ENCODE data around the gene HDAC2. TPM values are rescaled to one million over a fixed set of nuclear protein-coding genes. Genes with fewer than 3 reads are reported as not detected.
"Not testable (repeated sequence)": the region's sequence is repeated elsewhere in the genome, so short reads cannot be mapped to it uniquely, and the experiment has no call there.

Gene HDAC2
- total RNA-seq, 1 experiment from 2014 or later, result 206 TPM

- Histone ChIP-seq H3K9me3 (ENCODE audit: control insufficient read depth, insufficient read depth, low read depth, low read length) (peaks cover 7% of the 10 kb centered on the region; the same call in 1 of the 2 replicates), H3K27me3 (ENCODE audit: control insufficient read depth, insufficient read depth, low read length) (no peaks in the 10 kb centered on the region), H3K4me1 (ENCODE audit: control insufficient read depth, insufficient read depth, low read length) (no peaks in the 10 kb centered on the region), H3K4me3 (ENCODE audit: low read depth in 2 of 2, low read length in 2 of 2) (no peak overlapping the region), H3K27ac (ENCODE audit: low read length) (no peak overlapping the region), H3K36me3 (ENCODE audit: control insufficient read depth, insufficient read depth, low read length) (peaks cover 4% of the 10 kb centered on the region; the same call in 1 of the 2 replicates)
- ATAC-seq (no peak), DNase-seq (ENCODE audit: low read depth, low spot score) (no peak)
- intact Hi-C loops (cut with micrococcal nuclease; ENCODE audit: unreplicated experiment) (no loop called here), in situ Hi-C loops (cut with HindIII; ENCODE audit: low pct_unique_long_range_greater_than_20kb, low sequenced_read_pairs) (no loop called here)
- TF ChIP-seq SIN3A (IDR thresholded peaks at IDR 0.05; ENCODE audit: borderline replicate concordance, insufficient read depth, low read depth, low read length), result no peak
- no peak for TF ChIP-seq TCF7L2 (IDR thresholded peaks at IDR 0.05; ENCODE audit: low read depth, low read length)
- no peak for TF ChIP-seq REST (IDR thresholded peaks at IDR 0.05; ENCODE audit: insufficient read depth in 1 of 2, low read depth in 2 of 2, low read length in 1 of 2)
- no peak for TF ChIP-seq POLR2AphosphoS5 (IDR thresholded peaks at IDR 0.05; ENCODE audit: low read depth, low read length)
- TF ChIP-seq, protein P1, sequence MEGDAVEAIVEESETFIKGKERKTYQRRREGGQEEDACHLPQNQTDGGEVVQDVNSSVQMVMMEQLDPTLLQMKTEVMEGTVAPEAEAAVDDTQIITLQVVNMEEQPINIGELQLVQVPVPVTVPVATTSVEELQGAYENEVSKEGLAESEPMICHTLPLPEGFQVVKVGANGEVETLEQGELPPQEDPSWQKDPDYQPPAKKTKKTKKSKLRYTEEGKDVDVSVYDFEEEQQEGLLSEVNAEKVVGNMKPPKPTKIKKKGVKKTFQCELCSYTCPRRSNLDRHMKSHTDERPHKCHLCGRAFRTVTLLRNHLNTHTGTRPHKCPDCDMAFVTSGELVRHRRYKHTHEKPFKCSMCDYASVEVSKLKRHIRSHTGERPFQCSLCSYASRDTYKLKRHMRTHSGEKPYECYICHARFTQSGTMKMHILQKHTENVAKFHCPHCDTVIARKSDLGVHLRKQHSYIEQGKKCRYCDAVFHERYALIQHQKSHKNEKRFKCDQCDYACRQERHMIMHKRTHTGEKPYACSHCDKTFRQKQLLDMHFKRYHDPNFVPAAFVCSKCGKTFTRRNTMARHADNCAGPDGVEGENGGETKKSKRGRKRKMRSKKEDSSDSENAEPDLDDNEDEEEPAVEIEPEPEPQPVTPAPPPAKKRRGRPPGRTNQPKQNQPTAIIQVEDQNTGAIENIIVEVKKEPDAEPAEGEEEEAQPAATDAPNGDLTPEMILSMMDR (IDR thresholded peaks at IDR 0.05), result no peak
- POLR2A ChIA-PET, result no interaction called here
- CTCF ChIA-PET, result no interaction called here
- no TSS peak for BruUV-seq (replicated peaks)
Measured at GRCh38 chr6:113934101-113934500, 36.8 kb downstream of the HDAC2 start.

- H3K36me3 ChIP-seq (ENCODE audit: control insufficient read depth, insufficient read depth, low read length); intact Hi-C loops (cut with micrococcal nuclease; ENCODE audit: unreplicated experiment); BruUV-seq (replicated peaks); H3K27me3 ChIP-seq (ENCODE audit: control insufficient read depth, insufficient read depth, low read length); H3K4me1 ChIP-seq (ENCODE audit: control insufficient read depth, insufficient read depth, low read length); CTCF ChIA-PET; POLR2A ChIA-PET; in situ Hi-C loops (cut with HindIII; ENCODE audit: low pct_unique_long_range_greater_than_20kb, low sequenced_read_pairs); ATAC-seq; H3K4me3 ChIP-seq (ENCODE audit: low read depth in 2 of 2, low read length in 2 of 2); H3K27ac ChIP-seq (ENCODE audit: low read length); DNase-seq (ENCODE audit: low read depth, low spot score); H3K9me3 ChIP-seq (ENCODE audit: control insufficient read depth, insufficient read depth, low read depth, low read length): not testable (repeated sequence)
Measured at GRCh38 chr6:113931907-113932306, 39.0 kb downstream of the HDAC2 start.

DNA sequence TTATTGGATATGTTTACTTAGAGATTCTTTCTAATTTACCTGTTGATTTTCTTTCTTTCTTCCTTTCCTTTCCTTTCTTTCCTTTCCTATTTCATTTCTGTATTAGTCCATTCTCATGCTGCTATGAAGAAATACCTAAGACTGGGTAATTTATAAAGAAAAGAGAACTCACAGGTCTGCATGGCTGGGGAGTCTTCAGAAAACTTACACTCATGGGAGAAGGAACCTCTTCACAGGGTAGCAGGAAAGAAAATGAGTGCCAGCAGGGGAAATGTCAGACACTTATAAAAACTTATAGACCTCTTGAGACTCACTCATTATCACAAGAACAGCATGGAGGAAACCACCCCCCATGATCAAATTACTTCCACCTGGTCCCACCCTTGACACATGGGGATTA is 40.8 kb downstream of the HDAC2 start:
- POLR2A ChIA-PET, result no interaction called here
- CTCF ChIA-PET, result no interaction called here
- no TSS peak for BruUV-seq (replicated peaks)

More for the DNA sequence above, 40.8 kb downstream of the HDAC2 start:
- no peak overlapping the region for H3K4me3 ChIP-seq (ENCODE audit: low read depth in 2 of 2, low read length in 2 of 2)
- no peak for DNase-seq (ENCODE audit: low read depth, low spot score)
- H3K36me3 ChIP-seq (ENCODE audit: control insufficient read depth, insufficient read depth, low read length), result no peaks in the 10 kb centered on the region
- H3K27ac ChIP-seq (ENCODE audit: low read length), result no peak overlapping the region
- H3K9me3 ChIP-seq (ENCODE audit: control insufficient read depth, insufficient read depth, low read depth, low read length), result peaks cover 7% of the 10 kb centered on the region; the same call in 1 of the 2 replicates
- no peaks in the 10 kb centered on the region for H3K4me1 ChIP-seq (ENCODE audit: control insufficient read depth, insufficient read depth, low read length)
- no peak for ATAC-seq
- intact Hi-C loops (cut with micrococcal nuclease; ENCODE audit: unreplicated experiment), result no loop called here
- H3K27me3 ChIP-seq (ENCODE audit: control insufficient read depth, insufficient read depth, low read length), result no peaks in the 10 kb centered on the region
- no peak for TF ChIP-seq TCF7L2 (IDR thresholded peaks at IDR 0.05; ENCODE audit: low read depth, low read length)
- no peak for TF ChIP-seq REST (IDR thresholded peaks at IDR 0.05; ENCODE audit: insufficient read depth in 1 of 2, low read depth in 2 of 2, low read length in 1 of 2)
- TF ChIP-seq, protein P1 (IDR thresholded peaks at IDR 0.05), result no peak
- TF ChIP-seq SIN3A (IDR thresholded peaks at IDR 0.05; ENCODE audit: borderline replicate concordance, insufficient read depth, low read depth, low read length), result no peak
- TF ChIP-seq POLR2AphosphoS5 (IDR thresholded peaks at IDR 0.05; ENCODE audit: low read depth, low read length), result no peak
- in situ Hi-C loops (cut with HindIII; ENCODE audit: low pct_unique_long_range_greater_than_20kb, low sequenced_read_pairs), result no loop called here
